ENCODE results near the gene ZNF213. TPM values are rescaled to one million over a fixed set of nuclear protein-coding genes. Genes with fewer than 3 reads are reported as not detected.

Gene ZNF213
- 10 to 100 TPM in 1 of 2 experiments, 1 to 10 TPM in 1; 9.9 to 11.1 TPM for total RNA-seq

GRCh38 chr16:3134338-3135125 lies at the start of gene ZNF213:
Gene ZNF213, plus strand, starts transcription at chr16:3135029. Its CDS starts 2,252 bp downstream, at chr16:3137281.
- Mint-ChIP-seq H3K4me3 (peak within 1 kb of the TSS; percentile 98), H3K4me1 (peaks cover 36% of the 10 kb centered on the region), H3K36me3 (ENCODE audit: low read depth) (peaks cover 19% of the 10 kb centered on the region), H3K9me3 (no peaks in the 10 kb centered on the region), H3K27me3 (no peaks in the 10 kb centered on the region), H3K27ac (peak within 1 kb of the TSS; percentile 95)
- DNase-seq, result peak; percentile 97
- POLR2A ChIA-PET, result interaction anchor here (0.6 to 1.3 kb wide), 4 partner anchors 10 to 369 kb away, joined by 3 read pairs; partner anchors contain the start of gene IL32
- CTCF ChIA-PET, result interaction anchor here (0.8 to 11.6 kb wide), 17 partner anchors 9 to 106 kb away, joined by 3 to 153 read pairs (median 4); no protein-coding TSS in a partner anchor

GRCh38 chr16:3085868-3086595 lies 48.8 kb upstream of the ZNF213 start:
- CTCF ChIA-PET, result interaction anchor here (0.7 to 1.7 kb wide), 3 partner anchors 10 to 39 kb away, joined by 3 to 5 read pairs (median 3); no protein-coding TSS in a partner anchor
- H3K36me3 Mint-ChIP-seq (ENCODE audit: low read depth), result peaks cover 19% of the 10 kb centered on the region
- peak overlapping the region; percentile 69 for H3K4me3 Mint-ChIP-seq
- peak overlapping the region; percentile 78 for H3K27ac Mint-ChIP-seq
- peaks cover 64% of the 10 kb centered on the region for H3K4me1 Mint-ChIP-seq
- DNase-seq, result no peak
- no peaks in the 10 kb centered on the region for H3K27me3 Mint-ChIP-seq
- POLR2A ChIA-PET, result no interaction called here
- H3K9me3 Mint-ChIP-seq, result peaks cover 3% of the 10 kb centered on the region

GRCh38 chr16:3086596-3087242 lies 48.1 kb upstream of the ZNF213 start:
- POLR2A ChIA-PET, result no interaction called here
- Mint-ChIP-seq H3K36me3 (ENCODE audit: low read depth) (peaks cover 15% of the 10 kb centered on the region), H3K4me3 (peak overlapping the region; percentile 69), H3K4me1 (peaks cover 66% of the 10 kb centered on the region), H3K27me3 (no peaks in the 10 kb centered on the region), H3K27ac (peak overlapping the region; percentile 78), H3K9me3 (no peaks in the 10 kb centered on the region)
- CTCF ChIA-PET, result interaction anchor here (1.0 to 5.6 kb wide), 6 partner anchors 11 to 45 kb away, joined by 3 to 38 read pairs (median 4); partner anchors contain the start of gene ZSCAN10
- DNase-seq, result no peak

- DNase-seq, result no peak
- peak overlapping the region; percentile 89 for H3K27ac Mint-ChIP-seq
- POLR2A ChIA-PET, result no interaction called here
- no peaks in the 10 kb centered on the region for H3K9me3 Mint-ChIP-seq
- H3K36me3 Mint-ChIP-seq (ENCODE audit: low read depth), result peaks cover 13% of the 10 kb centered on the region
- peaks cover 64% of the 10 kb centered on the region for H3K4me1 Mint-ChIP-seq
- peak overlapping the region; percentile 69 for H3K4me3 Mint-ChIP-seq
- no peaks in the 10 kb centered on the region for H3K27me3 Mint-ChIP-seq
- CTCF ChIA-PET, result interaction anchor here (1.0 to 5.6 kb wide), 6 partner anchors 11 to 44 kb away, joined by 3 to 38 read pairs (median 4); partner anchors contain the start of gene ZSCAN10
These were observed 47.3 kb upstream of the ZNF213 start for GRCh38 chr16:3087243-3088235.

GRCh38 chr16:3088450-3088849 lies 46.4 kb upstream of the ZNF213 start:
- Mint-ChIP-seq H3K4me1 (peaks cover 64% of the 10 kb centered on the region), H3K4me3 (peak overlapping the region; percentile 17), H3K27ac (peak overlapping the region; percentile 88), H3K9me3 (no peaks in the 10 kb centered on the region), H3K27me3 (no peaks in the 10 kb centered on the region), H3K36me3 (ENCODE audit: low read depth) (peaks cover 8% of the 10 kb centered on the region)
- no peak for DNase-seq
- POLR2A ChIA-PET, result no interaction called here
- CTCF ChIA-PET, result interaction anchor here (1.1 to 5.6 kb wide), 3 partner anchors 8 to 24 kb away, joined by 3 to 38 read pairs (median 6); partner anchors contain the start of gene ZSCAN10

- POLR2A ChIA-PET, result no interaction called here
- H3K4me1 Mint-ChIP-seq, result peaks cover 63% of the 10 kb centered on the region
- H3K9me3 Mint-ChIP-seq, result no peaks in the 10 kb centered on the region
- H3K27ac Mint-ChIP-seq, result no peak overlapping the region
- no peak for DNase-seq
- no peak overlapping the region for H3K4me3 Mint-ChIP-seq
- H3K27me3 Mint-ChIP-seq, result no peaks in the 10 kb centered on the region
- H3K36me3 Mint-ChIP-seq (ENCODE audit: low read depth), result peaks cover 8% of the 10 kb centered on the region
- CTCF ChIA-PET, result interaction anchor here (0.9 to 5.6 kb wide), 4 partner anchors 9 to 40 kb away, joined by 3 to 38 read pairs (median 4); partner anchors contain the start of gene ZSCAN10
These were observed 45.7 kb upstream of the ZNF213 start for GRCh38 chr16:3088925-3089716.

- H3K4me1 Mint-ChIP-seq, result peaks cover 62% of the 10 kb centered on the region
- ChIA-PET CTCF (interaction anchor here (0.9 to 5.6 kb wide), 5 partner anchors 8 to 40 kb away, joined by 3 to 38 read pairs (median 8); partner anchors contain the start of gene ZSCAN10), POLR2A (no interaction called here)
- no peak overlapping the region for H3K4me3 Mint-ChIP-seq
- no peak for DNase-seq
- H3K27ac Mint-ChIP-seq, result no peak overlapping the region
- H3K9me3 Mint-ChIP-seq, result no peaks in the 10 kb centered on the region
- H3K27me3 Mint-ChIP-seq, result no peaks in the 10 kb centered on the region
- peaks cover 6% of the 10 kb centered on the region for H3K36me3 Mint-ChIP-seq (ENCODE audit: low read depth)
These were observed 44.9 kb upstream of the ZNF213 start for GRCh38 chr16:3089717-3090592.

GRCh38 chr16:3091551-3091950 lies 43.3 kb upstream of the ZNF213 start:
- no peaks in the 10 kb centered on the region for H3K27me3 Mint-ChIP-seq
- peak overlapping the region; percentile 81 for H3K27ac Mint-ChIP-seq

GRCh38 chr16:3092501-3092941 lies 42.3 kb upstream of the ZNF213 start:
- no peak for DNase-seq
- POLR2A ChIA-PET, result no interaction called here
- Mint-ChIP-seq H3K27ac (no peak overlapping the region), H3K9me3 (no peaks in the 10 kb centered on the region), H3K27me3 (no peaks in the 10 kb centered on the region), H3K4me3 (no peak overlapping the region), H3K36me3 (ENCODE audit: low read depth) (no peaks in the 10 kb centered on the region), H3K4me1 (peaks cover 60% of the 10 kb centered on the region)
- CTCF ChIA-PET, result interaction anchor here (0.9 to 2.4 kb wide), 5 partner anchors 9 to 42 kb away, joined by 3 to 11 read pairs (median 3); partner anchors contain the start of gene ZNF213

More at GRCh38 chr16:3091551-3091950, 43.3 kb upstream of the ZNF213 start:
- Mint-ChIP-seq H3K4me3 (no peak overlapping the region), H3K9me3 (no peaks in the 10 kb centered on the region), H3K4me1 (peaks cover 62% of the 10 kb centered on the region), H3K36me3 (ENCODE audit: low read depth) (no peaks in the 10 kb centered on the region)
- POLR2A ChIA-PET, result no interaction called here
- CTCF ChIA-PET, result interaction anchor here (1.5 to 5.6 kb wide), 4 partner anchors 7 to 43 kb away, joined by 3 to 38 read pairs (median 10); partner anchors contain the start of genes ZNF213 and ZSCAN10
- no peak for DNase-seq
